GM21381 (cell line): Measurements from ENCODE around the gene IL13RA2.

Source experiments
- ATAC-seq: cut with Tn5 transposase; IDR thresholded peaks from one replicate; pipeline ENCODE4 v1.9.1; 2021; ENCODE audit warnings: mild to moderate bottlenecking, moderate library complexity; ENCODE audit not compliant: unreplicated experiment

IL13RA2 gene, protein sequence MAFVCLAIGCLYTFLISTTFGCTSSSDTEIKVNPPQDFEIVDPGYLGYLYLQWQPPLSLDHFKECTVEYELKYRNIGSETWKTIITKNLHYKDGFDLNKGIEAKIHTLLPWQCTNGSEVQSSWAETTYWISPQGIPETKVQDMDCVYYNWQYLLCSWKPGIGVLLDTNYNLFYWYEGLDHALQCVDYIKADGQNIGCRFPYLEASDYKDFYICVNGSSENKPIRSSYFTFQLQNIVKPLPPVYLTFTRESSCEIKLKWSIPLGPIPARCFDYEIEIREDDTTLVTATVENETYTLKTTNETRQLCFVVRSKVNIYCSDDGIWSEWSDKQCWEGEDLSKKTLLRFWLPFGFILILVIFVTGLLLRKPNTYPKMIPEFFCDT

DNA sequence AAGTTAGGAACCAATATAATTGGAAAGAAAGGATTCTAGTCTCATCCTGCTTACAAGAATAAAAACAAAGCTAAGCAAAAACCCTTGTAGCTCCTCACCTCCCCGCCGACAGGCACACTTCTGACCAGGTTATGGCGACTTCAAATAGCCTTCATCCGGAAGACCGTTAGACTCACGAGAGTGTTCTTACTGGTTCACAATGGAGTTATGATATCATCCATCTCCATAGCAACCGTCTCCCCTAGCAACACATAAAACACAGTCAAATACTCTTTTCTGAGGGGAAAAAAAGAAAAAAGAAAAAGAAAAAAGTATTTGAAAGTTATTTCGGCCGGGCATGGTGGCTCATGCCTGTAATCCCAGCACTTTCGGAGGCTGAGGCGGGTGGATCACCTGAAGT, at the start of gene IL13RA2:
Gene IL13RA2, minus strand, starts transcription at position 162 of the 400 bp plus-strand sequence. CDS start 347 bp downstream, outside the sequence.
- ATAC-seq = no peak

DNA sequence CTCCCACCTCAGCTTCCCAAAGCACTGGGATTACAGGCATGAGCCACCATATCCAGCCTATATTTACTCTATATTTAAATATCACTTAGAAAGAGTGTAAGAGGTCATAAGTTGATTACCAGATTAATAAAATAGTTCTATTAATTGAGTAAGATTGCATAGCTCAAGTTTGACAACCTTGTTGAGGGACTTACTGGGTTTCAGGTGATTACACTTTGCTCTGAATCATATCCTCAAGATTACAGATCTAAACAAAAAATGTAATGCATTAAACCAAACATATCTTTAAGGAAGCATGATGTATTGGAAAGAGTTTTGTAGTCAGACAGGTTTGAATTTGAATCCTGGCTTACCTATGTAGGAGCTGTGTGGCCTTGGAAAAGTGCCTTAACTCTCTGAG, 47.9 kb upstream of the IL13RA2 start:
- ATAC-seq = no peak

DNA sequence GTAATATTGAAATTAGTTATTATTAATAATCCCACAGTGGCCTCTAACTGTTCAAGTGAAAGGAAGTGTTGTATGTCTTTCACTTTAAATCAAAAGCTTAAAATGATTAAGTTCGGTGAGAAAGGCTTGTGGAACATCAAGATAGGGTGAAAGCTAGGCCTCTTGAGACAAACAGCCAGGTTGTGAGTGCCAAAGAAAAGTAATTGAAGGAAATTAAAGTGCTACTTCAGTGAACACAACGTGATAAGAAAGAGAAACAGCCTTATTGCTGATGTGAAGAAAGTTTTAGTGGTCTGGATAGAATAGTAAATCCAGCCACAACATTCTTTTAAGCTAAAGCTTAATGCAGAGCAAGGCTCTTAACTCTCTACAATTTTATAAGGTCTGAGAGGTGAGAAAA, 42.6 kb upstream of the IL13RA2 start:
- no peak for ATAC-seq

DNA sequence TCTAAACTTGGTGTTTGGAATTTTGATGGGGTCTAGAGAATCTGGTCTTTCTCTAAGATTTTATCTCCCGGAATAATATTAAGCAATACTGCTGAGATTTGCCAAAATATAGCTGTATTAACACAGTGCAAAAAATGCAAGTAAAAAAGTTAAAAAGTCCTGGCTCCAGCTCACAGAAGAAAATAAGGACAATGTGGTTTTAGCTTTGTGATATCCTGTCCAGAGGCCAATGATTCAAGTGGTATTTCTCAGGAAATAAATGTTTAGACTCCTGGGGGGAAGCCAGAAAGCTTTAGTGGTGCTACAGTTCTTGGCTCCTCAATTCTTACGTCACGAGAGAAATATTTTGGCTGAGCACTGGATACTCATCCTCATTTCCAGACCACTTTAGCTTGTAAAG, 40.9 kb upstream of the IL13RA2 start:
- no peak for ATAC-seq

DNA sequence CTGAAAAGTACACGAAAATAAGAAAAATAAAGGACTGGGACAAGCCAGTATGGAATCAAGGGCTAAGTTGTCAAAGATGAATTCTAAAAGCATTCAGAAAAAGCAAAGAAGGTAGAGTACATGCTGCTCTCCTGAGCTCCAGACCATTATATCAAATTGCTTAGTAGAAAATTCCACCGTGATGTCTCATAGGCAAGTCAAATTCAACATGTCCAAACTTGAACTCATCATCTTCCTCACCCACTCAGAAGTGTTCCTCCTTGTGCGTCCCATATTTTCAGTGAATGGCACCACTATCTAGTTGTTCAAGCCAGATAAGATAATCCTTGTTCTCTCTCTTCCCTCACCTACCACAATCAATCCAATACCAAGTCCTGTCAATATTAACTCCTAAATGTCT, 37.5 kb upstream of the IL13RA2 start:
- ATAC-seq = no peak

DNA sequence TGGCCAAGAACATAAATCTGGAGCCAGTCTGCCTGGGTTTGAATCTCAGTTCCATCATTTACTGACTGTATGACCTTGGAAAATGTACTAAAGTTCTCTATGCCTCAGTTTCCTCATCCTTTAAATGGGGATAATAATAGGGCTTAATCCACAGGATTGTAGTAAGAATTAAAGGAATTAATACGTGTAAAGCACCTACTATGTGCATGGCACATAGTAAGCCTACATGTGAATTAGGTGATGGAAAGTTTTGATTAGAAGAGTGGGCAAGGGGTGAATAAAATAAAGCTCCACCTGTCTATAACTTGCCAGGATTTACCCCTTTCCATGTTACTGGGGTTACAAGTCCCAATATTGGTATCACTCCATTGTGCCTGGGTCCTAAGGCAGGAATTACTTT, 35.8 kb upstream of the IL13RA2 start:
- no peak for ATAC-seq

DNA sequence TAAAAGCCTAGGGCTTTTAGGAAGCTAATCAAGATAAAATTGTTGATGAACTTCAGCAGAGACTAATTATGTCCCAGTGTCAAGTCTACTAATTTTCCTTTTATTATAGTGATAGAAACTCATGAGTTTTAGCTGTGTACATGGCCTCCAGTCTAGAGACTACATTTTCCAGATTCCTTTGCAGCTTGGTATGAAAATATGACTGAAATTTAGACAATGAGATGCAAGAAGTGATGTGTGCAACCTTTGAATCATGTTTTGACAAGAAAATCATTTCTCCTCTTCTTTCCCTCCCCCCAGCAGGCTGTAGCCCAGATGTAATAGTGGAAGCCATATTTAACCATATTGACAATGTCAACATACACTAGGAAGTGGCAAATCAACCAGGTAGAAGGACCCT, 30.3 kb upstream of the IL13RA2 start:
- no peak for ATAC-seq

DNA sequence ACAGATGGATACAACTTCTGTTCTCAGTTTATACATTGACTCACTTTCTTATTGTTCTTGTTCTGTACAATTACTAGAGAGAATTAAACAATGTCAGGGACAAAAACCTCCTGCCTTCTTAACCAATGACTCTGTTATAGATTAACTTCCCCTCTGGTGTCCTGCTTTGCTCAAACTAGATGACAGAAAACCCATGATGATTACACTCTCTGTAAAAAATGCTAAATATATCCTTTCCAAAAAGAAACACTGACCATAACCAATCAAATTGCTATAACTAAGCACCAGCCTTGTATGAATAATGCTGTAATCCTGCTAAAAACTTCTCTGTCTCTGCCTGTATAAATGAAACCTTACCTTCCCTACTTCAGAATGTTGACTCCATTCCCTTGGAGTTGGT, 29.8 kb upstream of the IL13RA2 start:
- no peak for ATAC-seq

DNA sequence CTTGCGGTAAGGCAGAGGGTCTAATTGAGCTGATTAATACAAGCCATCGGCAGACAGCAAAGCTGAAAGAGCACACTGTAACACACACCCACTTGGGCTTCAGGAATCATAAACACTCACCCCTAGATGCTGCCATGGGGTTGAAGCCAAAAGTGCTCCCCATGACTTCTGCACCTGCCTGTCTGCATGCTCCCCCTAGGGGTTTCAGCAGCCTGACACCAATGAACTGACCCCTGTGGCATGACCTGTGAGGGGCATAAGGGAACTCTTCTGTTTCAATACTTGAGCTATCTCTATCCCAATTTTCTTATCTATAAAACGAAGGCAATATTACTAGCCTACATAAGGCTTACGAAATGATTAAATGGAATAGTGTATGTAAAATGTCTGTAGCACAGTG, 23.0 kb upstream of the IL13RA2 start:
- no peak for ATAC-seq

DNA sequence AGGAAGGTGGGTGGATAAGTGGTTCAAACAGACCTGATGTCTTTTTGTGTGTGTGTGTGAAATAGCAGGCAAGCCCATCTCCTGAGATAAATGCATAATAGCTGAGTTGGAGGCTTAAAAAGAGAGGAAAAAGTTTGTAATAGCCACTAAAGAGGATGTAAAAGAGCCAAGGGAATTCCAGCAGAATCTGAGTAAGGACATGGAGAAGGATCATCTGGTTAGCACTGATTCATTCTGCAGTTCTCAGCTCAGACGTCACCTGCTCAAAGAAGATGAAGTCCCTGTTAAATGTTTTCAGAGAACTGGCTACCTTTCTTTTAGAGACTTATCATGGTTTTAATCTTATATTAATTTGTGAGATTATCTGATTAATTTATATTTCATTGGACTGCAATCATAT, 21.0 kb upstream of the IL13RA2 start:
- ATAC-seq = no peak

DNA sequence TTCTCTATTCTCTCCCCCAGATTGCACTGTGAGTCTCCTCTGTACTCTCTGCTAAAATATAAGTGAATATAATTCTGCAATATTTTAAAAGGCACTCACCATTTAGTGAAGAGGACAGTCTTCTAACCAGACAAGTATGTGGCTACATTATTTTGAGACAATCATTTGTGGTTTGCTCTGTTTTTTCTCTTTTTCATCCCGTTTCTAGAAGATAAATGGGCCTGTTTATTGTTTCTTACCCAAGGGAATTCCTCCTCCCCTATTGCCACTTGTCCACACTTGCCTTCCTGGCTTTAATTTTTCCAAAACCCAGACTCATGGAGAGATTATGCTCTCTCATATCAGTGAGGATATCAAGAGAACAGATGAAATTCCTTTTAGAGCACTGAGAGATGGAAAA, 18.6 kb upstream of the IL13RA2 start:
- no peak for ATAC-seq

DNA sequence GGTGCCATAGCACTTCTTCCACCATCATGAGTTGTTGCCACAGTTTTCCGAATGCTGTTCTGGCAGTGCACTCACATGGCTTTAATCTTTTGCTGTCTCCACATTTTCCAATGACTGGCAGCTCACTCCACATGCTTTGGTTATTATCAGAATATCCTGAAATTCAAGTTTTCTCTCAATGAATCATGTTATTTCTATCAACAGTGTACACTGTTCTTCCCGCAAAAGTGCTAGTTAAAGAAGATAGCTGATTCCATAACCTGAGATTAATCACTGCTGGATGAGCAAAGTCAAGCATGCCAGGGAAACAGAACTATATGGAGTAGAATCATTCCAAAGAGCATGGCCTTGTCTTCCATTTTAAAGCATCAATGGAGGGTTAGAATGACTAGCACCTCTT, 14.6 kb upstream of the IL13RA2 start:
- no peak for ATAC-seq

DNA sequence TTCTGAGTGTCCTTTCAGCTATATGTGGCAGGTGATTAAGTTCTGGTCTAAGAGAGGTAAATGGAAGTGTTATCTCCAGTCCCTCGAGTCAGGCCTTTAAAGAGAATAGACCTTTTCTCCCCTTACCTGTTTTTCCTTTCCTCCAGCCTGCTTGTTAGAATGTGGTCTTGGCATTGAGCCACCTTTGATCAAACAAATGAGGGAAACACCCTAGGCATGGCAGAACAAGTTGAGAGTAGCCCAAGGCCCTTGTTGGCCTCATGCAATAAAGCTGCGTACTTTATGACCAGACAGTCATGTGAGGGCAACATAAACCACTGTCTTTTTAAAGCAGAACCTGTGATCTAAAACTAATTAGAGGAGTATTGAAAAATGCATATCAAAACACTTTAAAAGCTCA, 13.2 kb upstream of the IL13RA2 start:
- ATAC-seq = no peak

DNA sequence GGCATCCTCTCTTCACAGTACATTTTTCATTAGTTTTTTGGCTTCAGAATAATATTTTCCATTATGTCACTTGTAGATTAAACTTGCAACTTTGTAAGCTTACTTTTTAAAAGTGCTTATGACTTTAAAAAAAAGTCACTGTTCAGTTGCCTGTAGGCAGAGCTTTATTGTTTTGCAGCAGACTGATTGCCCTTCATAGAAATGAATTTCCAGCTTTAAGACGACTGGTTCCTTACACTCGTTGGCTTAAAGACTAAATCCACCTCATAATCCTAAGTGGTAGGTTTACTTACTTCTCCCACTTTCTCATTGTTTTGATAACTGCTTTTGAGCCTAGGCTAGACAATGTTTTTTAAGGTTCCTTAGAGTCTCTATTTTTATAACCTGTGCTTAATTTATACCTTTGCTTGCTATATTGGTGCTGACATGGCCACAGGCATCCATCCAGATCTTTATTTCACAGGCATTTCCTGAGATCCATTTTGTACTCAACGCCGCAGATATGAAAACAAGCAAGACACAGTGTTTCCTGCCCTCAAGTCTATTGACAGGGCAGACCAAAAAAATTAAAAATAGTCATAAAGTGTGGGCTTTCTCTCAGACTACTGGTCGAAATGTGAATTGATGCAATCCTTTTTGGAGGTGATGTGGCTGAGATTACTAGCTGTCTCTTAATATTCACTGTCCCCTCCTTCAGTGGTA, 12.6 kb upstream of the IL13RA2 start:
- ATAC-seq = no peak

DNA sequence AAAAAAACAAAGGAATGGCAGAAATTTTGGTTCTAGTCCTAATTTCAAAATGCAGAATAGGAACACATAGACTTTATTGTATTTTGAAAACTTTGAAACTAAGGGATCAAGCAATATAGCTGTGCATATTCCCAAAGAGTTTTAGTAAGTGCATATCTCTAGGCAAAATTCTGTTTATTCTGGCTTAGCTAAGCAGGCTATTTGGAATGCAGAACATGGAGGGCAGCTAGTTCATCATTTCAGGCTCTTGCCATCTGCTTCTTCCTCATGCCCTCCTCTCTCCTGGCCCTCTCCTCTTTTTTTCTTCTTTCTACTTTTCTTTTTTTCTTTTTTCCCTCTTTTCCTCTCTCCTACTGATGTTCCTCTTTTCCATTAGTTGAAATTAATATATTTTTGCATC, 12.0 kb upstream of the IL13RA2 start:
- ATAC-seq = no peak

DNA sequence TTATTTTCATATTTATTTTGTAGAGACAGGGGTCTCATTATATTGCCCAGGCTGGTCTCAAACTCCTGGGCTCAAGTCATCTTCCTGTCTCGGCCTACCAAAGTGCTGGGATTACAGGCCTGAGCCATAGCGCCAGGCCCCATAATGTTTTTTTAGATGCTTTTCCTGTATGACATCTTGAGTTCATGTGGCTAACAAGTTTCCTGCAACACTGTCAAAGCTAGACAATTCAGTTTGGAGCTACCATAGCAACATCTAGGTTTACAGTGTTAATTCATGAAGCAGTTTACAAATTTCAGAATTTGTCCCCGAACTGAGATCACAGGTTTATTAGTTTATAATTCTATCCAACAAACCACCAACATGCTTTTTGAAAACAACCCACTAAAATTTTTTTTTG, 6.4 kb upstream of the IL13RA2 start:
- ATAC-seq = no peak

DNA sequence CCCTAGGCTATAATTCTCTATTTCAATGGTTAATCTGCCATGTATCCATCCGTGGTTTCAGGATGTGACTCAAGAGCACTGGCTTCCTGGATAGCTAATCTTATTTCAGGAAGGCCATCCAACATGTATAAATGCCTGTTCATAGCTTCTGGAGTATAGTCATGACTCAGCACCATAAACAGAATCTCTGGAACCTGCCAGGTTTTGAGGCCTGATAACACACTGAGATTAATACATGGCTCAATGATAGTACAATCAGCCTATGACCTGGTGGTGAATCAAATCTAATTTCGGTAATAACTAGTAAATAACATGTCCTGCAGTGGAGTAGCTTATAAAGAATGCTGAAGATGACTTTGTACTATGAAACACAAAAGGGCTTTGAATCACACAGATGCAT, 5.7 kb upstream of the IL13RA2 start:
- no peak for ATAC-seq

DNA sequence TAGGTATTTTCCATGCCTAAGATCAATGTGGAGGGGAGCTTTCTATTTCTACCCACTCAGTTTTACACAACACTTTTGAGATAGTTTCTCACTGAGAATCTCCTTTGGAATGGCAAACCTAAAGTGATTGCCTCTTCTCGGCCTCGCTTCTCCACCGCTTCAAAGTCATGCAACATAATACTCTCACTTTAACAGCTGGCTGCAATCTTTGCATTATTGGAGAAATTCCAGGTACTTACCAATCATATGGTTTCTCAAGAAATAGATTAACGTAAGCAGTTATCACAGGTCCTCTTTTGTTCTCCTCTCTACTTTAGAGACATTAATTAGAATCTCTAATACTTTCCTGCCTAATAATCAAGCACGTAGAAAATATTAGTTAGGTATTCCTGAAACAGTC, 3.7 kb upstream of the IL13RA2 start:
- ATAC-seq = no peak

DNA sequence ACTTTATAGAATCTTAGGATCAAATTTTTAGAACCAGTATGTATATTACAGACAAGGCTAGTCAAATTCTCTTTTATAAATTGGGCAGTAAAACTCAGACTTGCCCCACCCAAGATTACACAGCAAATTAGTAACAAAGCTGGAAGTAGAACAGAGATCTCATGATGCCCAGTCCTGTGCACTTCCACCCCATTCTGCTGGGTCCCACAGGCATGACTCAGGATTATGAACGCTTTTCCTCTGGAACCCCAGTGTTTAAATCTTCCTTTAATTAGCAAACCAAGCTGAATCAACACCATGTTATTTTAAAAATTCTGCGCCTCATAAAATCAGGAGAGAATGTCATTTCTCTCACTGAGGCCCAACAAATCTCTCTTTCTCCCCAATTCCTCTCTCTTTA, 1.5 kb upstream of the IL13RA2 start:
- no peak for ATAC-seq

DNA sequence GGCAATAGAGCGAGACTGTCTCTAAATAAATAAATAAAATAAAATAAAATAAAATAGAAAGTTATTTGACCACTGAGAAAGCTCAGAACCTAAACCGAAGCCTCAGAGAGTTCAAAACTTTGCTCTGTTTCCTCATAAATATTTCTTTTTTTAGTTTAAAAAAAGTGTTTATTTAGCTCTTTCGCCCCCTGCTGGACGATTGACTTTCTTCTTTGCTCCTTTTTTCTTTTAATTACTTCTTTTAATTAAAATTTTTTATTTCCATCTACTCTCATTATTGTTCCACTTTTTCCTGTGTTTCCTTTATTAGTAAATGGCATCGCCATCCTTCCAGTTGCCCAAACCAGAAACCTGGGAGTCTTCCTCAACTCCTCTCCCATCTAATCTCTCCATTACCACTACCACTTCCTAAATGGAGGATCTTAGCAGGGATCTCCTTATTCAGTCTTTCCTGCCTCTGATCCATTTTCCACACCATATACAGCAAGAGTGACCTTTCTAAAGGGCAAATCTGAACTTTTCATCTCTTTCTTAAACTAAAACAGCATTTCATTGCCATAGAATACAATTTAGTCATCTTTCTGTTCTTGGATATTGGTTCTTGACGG, 728 bp upstream of the IL13RA2 start:
- ATAC-seq = no peak

DNA sequence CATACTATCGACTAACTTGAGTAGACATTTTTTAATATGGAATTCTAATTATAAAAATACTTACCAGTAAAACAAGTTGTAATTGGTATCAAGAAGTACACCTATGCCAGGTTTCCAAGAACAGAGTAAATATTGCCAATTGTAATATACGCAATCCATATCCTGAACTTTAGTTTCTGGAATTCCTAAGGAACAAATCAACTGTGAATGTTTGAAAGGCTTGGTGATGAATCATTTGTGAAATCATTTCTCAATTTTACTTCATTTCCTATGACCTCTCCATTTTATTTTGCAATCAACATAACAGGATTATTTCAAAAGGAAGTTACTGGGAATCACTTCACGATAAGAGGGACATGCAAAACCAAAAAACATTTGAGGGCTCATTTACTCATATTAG, 3.7 kb downstream of the IL13RA2 start:
- ATAC-seq = no peak

DNA sequence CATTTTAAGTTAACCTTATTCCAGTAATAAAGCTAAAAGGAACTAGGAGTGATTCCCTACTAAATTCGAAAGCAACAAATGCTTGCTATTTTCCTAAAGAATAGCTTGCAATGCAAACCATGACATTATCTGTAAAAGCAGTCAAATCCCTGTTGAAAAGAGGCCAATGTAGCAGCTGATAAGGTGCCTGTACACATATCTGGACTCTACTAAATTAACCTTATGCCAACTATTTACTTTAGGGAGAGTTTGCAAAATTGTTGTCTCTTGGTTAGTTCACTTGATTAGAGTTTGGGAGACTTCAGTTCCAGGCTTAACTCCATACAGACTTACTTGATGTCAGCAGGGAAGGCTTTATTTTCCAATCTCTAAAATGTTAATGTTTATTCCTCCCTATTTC, 6.0 kb downstream of the IL13RA2 start:
- ATAC-seq = no peak
